HepG2 (cell line): ENCODE data around the gene SYTL2.

Source experiments
- ATF2 ChIP-seq: sonication (generic); formaldehyde crosslinking; IDR thresholded peaks from 2 replicates; pipeline ENCODE4 v1.4.0; 2020; ENCODE audit warnings: missing genetic modification reagents
- CREB3 ChIP-seq: sonication (generic); formaldehyde crosslinking; IDR thresholded peaks from 2 replicates; pipeline ENCODE4 v1.5.0; 2020; ENCODE audit warnings: missing genetic modification reagents
- CTCF ChIP-seq: sonication (generic); formaldehyde crosslinking; IDR thresholded peaks from 2 replicates; pipeline ENCODE4 v1.5.0; 2020; ENCODE audit warnings: mild to moderate bottlenecking, missing genetic modification reagents, moderate library complexity
- EP300 ChIP-seq, 3 experiments: sonication (generic) in 1 of 3; formaldehyde crosslinking in 1 of 3; IDR thresholded peaks; 2 replicates each; pipeline versions ENCODE4 v1.5.1 to v1.6.1; 2011 to 2020; ENCODE audit warnings: low read depth in 2 of 3, low read length in 2 of 3, borderline replicate concordance in 1 of 3, improper control_type of control experiment in 1 of 3, mild to moderate bottlenecking in 1 of 3, missing genetic modification reagents in 1 of 3, moderate library complexity in 1 of 3
- GRHL1 ChIP-seq: sonication (generic); formaldehyde crosslinking; conservative IDR thresholded peaks from 2 replicates; pipeline ENCODE4 v1.8.0; 2022; ENCODE audit warnings: missing genetic modification reagents
- PLSCR1 ChIP-seq: sonication (generic); formaldehyde crosslinking; IDR thresholded peaks from 2 replicates; pipeline ENCODE4 v1.5.0; 2020; ENCODE audit warnings: missing genetic modification reagents, mild to moderate bottlenecking, borderline replicate concordance
- RFXANK ChIP-seq: IDR thresholded peaks from 2 replicates; pipeline ENCODE4 v1.6.1; 2016
- SUZ12 ChIP-seq: fragments of 150-350 bp; IDR thresholded peaks from 2 replicates; pipeline ENCODE4 v1.6.1; 2014; ENCODE audit warnings: low read depth, low read length
- TBP ChIP-seq: sonication (generic); formaldehyde crosslinking; IDR thresholded peaks from 2 replicates; pipeline ENCODE4 v1.5.0; 2020; ENCODE audit warnings: missing genetic modification reagents
- TFE3 ChIP-seq: IDR thresholded peaks from 2 replicates; pipeline ENCODE4 v1.6.1; 2016
- ZBTB37 ChIP-seq: sonication (generic); formaldehyde crosslinking; IDR thresholded peaks from 2 replicates; pipeline ENCODE4 v1.4.0; 2020; ENCODE audit warnings: mild to moderate bottlenecking, missing genetic modification reagents
- ZBTB7A ChIP-seq: sonication (generic); formaldehyde crosslinking; IDR thresholded peaks from 2 replicates; pipeline ENCODE4 v1.8.0; 2022; ENCODE audit warnings: mild to moderate bottlenecking, missing genetic modification reagents
- ZNF143 ChIP-seq: sonication (generic); formaldehyde crosslinking; IDR thresholded peaks from 2 replicates; pipeline ENCODE4 v1.4.0; 2020; ENCODE audit warnings: missing genetic modification reagents
- ZNF839 ChIP-seq: sonication (generic); formaldehyde crosslinking; IDR thresholded peaks from 2 replicates; pipeline ENCODE4 v1.4.0; 2020; ENCODE audit warnings: missing genetic modification reagents, mild to moderate bottlenecking, borderline replicate concordance

- TF ChIP-seq ZNF143 (CRISPR knock-in tag) (no peak), ATF2 (CRISPR knock-in tag) (no peak), CREB3 (CRISPR knock-in tag) (no peak), CTCF (no peak), PLSCR1 (CRISPR knock-in tag) (no peak), GRHL1 (CRISPR knock-in tag) (no peak), ZNF839 (CRISPR knock-in tag) (no peak), SUZ12 (no peak), TFE3 (CRISPR knock-in tag) (no peak), EP300 (IDR thresholded peaks at IDR 0.05; ENCODE audit: low read depth in 2 of 2, low read length in 2 of 2) (no peak), EP300 (CRISPR knock-in tag; IDR thresholded peaks at IDR 0.05; ENCODE audit: borderline replicate concordance) (no peak), TBP (CRISPR knock-in tag) (no peak), ZBTB37 (CRISPR knock-in tag) (no peak), RFXANK (CRISPR knock-in tag) (no peak), ZBTB7A (CRISPR knock-in tag) (no peak)
Measured at GRCh38 chr11:85787809-85788760, 22.9 kb downstream of the SYTL2 start.
